Activated CD8-positive, alpha-beta T cell treated with anti-CD3 and anti-CD28 coated beads for 36 hours (primary cell): ENCODE measurements around the gene DOHH. TPM values are rescaled to one million over a fixed set of nuclear protein-coding genes. Genes with fewer than 3 reads are reported as not detected.

Experiments used
- ATAC-seq: fragments of 200-7000 bp; cut with Tn5 transposase; one replicate; pipeline ENCODE4 v1.10.0; 2021; ENCODE audit warnings: mild to moderate bottlenecking, moderate library complexity
- CTCF ChIA-PET: fragments of 350-600 bp; sonication (Branson Sonifier 250); formaldehyde crosslinking; loops from one replicate; lab custom pipeline; 2021; ENCODE audit warnings: antibody characterized with exemption; lab: Charles Lee
- POLR2A ChIA-PET: fragments of 350-600 bp; sonication (Branson Sonifier 250); formaldehyde crosslinking; loops from one replicate; lab custom pipeline; 2021; ENCODE audit warnings: antibody characterized with exemption; lab: Charles Lee
- DNase-seq: peaks from one replicate; pipeline ENCODE4 v3.0.0-alpha.2; 2020
- H3K27ac Mint-ChIP-seq: one replicate; pipeline ENCODE4 v1.8.0; 2021; ENCODE audit warnings: mild to moderate bottlenecking, mixed read lengths
- H3K27me3 Mint-ChIP-seq: one replicate; pipeline ENCODE4 v1.8.0; 2021; ENCODE audit warnings: mixed read lengths
- H3K36me3 Mint-ChIP-seq: one replicate; pipeline ENCODE4 v1.8.0; 2021; ENCODE audit warnings: low read depth, mixed read lengths
- H3K4me1 Mint-ChIP-seq: one replicate; pipeline ENCODE4 v1.8.0; 2021; ENCODE audit warnings: low read depth, mixed read lengths
- H3K4me3 Mint-ChIP-seq: one replicate; pipeline ENCODE4 v1.8.0; 2021; ENCODE audit warnings: mild to moderate bottlenecking, moderate library complexity, mixed read lengths
- H3K9me3 Mint-ChIP-seq: one replicate; pipeline ENCODE4 v1.8.0; 2021; ENCODE audit warnings: mixed read lengths
- CTCF ChIP-seq: fragments of 200-600 bp; IDR thresholded peaks from one replicate; pipeline ENCODE4 v1.8.0; 2022; ENCODE audit warnings: antibody characterized with exemption, mild to moderate bottlenecking
- intact Hi-C: fragments of 100-400 bp; cut with micrococcal nuclease; formaldehyde crosslinking; loops from one replicate; pipeline ENCODE4 v1.10.0; 2022
- total RNA-seq, 2 experiments: library from RNA; stranded (reverse); gene quantifications; one replicate each; pipeline ENCODE4 v1.2.3, GENCODE V29; 2021

DOHH gene
- total RNA-seq, 2 experiments from 2014 or later: 15.7 to 17.0 TPM

DNA sequence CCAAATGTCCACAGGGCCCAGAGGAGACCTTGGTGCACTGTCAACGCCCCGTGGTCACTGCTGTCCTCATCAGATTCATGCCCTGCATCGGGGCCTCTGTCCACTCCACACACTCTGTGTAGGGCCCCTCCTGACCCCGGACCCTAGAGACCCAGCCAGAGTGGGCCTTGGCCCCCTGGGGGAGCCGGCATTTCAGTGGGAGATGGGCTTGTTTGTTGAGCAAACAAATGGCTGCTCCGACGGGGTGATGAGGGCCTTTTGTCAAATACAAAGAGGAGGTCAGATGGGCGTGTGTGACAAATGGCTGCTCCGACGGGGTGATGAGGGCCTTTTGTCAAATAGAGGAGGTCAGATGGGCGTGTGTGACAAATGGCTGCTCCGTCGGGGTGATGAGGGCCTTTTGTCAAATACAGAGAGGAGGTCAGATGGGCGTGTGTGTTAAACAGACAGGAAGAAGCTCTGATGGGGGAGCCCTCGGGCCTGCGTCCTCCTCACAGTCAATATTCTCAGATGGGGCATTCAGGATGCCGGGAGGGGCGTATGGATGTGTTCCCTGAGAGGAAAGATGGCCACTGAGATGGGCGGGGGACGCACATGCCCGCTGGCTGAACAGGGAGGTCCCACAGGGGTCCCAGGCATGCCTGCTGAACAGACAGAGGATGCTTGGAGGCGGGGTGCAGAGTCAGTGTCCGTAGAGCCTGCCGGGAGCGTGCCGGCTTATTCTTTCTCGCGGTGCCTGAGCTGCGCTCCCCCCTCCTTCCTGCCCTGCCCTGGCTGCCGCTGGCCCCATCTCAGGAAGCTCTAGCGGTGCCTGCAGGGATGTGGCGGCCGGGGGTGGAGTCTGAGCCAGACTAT lies 56.4 kb downstream of the DOHH start:
- H3K27me3 Mint-ChIP-seq: no peaks in the 10 kb centered on the region
- H3K27ac Mint-ChIP-seq: no peak overlapping the region
- no peak overlapping the region for H3K4me3 Mint-ChIP-seq
- DNase-seq: no peak
- H3K9me3 Mint-ChIP-seq: no peaks in the 10 kb centered on the region
- no peak for ATAC-seq
- POLR2A ChIA-PET: no interaction called here
- intact Hi-C loops: no loop called here
- CTCF ChIA-PET: no interaction called here
- peaks cover 1% of the 10 kb centered on the region for H3K36me3 Mint-ChIP-seq
- H3K4me1 Mint-ChIP-seq: peaks cover 6% of the 10 kb centered on the region
- TF ChIP-seq CTCF: no peak

- Mint-ChIP-seq H3K9me3 (no peaks in the 10 kb centered on the region), H3K27ac (no peak overlapping the region), H3K36me3 (peaks cover 3% of the 10 kb centered on the region), H3K4me3 (no peak overlapping the region), H3K27me3 (no peaks in the 10 kb centered on the region), H3K4me1 (peaks cover 6% of the 10 kb centered on the region)
- POLR2A ChIA-PET: no interaction called here
- TF ChIP-seq CTCF: no peak
- no peak for DNase-seq
- no peak for ATAC-seq
- CTCF ChIA-PET: interaction anchor here (0.9 kb wide), 1 partner anchor 13 kb away, joined by 3 read pairs; no protein-coding TSS in a partner anchor
- intact Hi-C loops: no loop called here
Observed at GRCh38 chr19:3442487-3443071, 57.9 kb downstream of the DOHH start.

- ChIA-PET POLR2A (no interaction called here), CTCF (interaction anchor here (3.4 kb wide), 1 partner anchor 12 kb away, joined by 16 read pairs; no protein-coding TSS in a partner anchor)
- no peak overlapping the region for H3K27ac Mint-ChIP-seq
- intact Hi-C loops: no loop called here
- ATAC-seq (no peak), DNase-seq (no peak)
- no peak for TF ChIP-seq CTCF
- H3K4me3 Mint-ChIP-seq: no peak overlapping the region
- H3K9me3 Mint-ChIP-seq: no peaks in the 10 kb centered on the region
- H3K36me3 Mint-ChIP-seq: peaks cover 3% of the 10 kb centered on the region
- no peaks in the 10 kb centered on the region for H3K27me3 Mint-ChIP-seq
- H3K4me1 Mint-ChIP-seq: peaks cover 6% of the 10 kb centered on the region
Observed at GRCh38 chr19:3441986-3442329, 58.5 kb downstream of the DOHH start.

DNA sequence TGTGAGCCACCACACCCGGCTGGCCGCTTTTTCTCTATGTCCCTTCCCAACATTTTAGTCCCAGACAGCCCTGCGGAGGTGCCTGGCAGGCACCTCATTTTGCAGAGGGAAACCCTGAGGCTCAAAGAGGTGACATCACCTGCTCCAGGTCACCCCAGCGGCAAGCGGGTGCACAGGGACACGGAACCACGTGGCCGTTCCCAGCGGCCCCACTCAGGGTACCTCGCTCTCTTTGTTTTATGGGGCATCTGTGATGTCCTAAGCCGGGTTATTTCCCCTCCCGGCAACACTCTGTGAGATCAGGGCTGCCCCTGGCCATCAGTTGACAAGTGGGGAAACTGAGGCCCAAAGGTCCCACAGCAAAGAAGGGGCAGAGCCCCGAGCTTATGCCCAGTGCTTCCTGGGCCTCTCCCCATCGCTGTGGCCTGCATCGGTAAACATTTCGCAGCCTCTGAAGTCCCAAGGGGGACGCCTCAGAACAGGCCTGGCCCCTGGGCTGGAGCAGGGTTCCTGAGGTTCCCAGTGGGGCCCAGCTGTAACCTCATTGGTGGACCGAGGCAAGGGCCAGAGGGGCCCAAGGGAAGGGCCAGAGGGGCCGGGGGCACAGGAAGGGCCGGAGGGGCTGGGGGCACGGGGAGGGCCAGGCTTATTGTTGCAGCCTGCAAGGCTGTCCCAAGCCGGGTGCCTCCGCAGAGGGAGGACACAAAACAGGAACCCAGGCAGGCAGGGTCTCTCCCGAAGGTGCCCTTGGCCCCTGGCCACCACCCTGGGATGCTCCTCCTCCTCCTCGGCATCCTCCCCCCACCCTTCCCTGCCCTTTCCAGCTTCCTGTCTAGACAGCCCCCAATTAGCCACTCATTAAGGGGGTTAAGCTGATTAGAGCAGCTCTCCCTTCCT lies 59.1 kb downstream of the DOHH start:
- ChIA-PET POLR2A (no interaction called here), CTCF (interaction anchor here (3.4 kb wide), 1 partner anchor 11 kb away, joined by 16 read pairs; no protein-coding TSS in a partner anchor)
- Mint-ChIP-seq H3K36me3 (peaks cover 3% of the 10 kb centered on the region), H3K9me3 (no peaks in the 10 kb centered on the region), H3K4me3 (no peak overlapping the region), H3K27me3 (no peaks in the 10 kb centered on the region), H3K27ac (no peak overlapping the region), H3K4me1 (peaks cover 6% of the 10 kb centered on the region)
- no peak for TF ChIP-seq CTCF
- intact Hi-C loops: no loop called here
- no peak for DNase-seq
- no peak for ATAC-seq

Other genes starting within 250 kb of the DOHH start
- 10 to 100 TPM; 19.0 to 20.8 TPM for gene NFIC, start 134.1 kb downstream of the DOHH start, total RNA-seq
- gene SMIM24, start 20.1 kb downstream of the DOHH start, total RNA-seq: 1 to 10 TPM; 1.6 to 3.8 TPM
- gene SMIM44, start 17.2 kb downstream of the DOHH start, total RNA-seq: not detected
- 10 to 100 TPM; 39.9 to 40.9 TPM for gene FZR1, start 5.6 kb upstream of the DOHH start, total RNA-seq
- gene TEKTIP1, start 38.5 kb upstream of the DOHH start, total RNA-seq: 1 to 10 TPM; 1.6 to 2.4 TPM
- gene MFSD12, start 56.9 kb upstream of the DOHH start, total RNA-seq: 10 to 100 TPM; 62.4 to 63.5 TPM
- 10 to 100 TPM; 42.7 to 47.3 TPM for gene HMG20B, start 72.3 kb upstream of the DOHH start, total RNA-seq
- gene GIPC3, start 84.8 kb upstream of the DOHH start, total RNA-seq: under 1 TPM; 0.09 to 0.14 TPM
- gene TBXA2R, start 106.2 kb upstream of the DOHH start, total RNA-seq: 1 to 10 TPM; 2.7 to 3.0 TPM
- gene CACTIN, start 126.1 kb upstream of the DOHH start, total RNA-seq: 10 to 100 TPM; 25.9 to 28.5 TPM
- gene PIP5K1C, start 199.8 kb upstream of the DOHH start, total RNA-seq: 10 to 100 TPM; 20.4 to 22.2 TPM
- gene TJP3, start 207.7 kb upstream of the DOHH start, total RNA-seq: 1 to 10 TPM in 1 of 2 experiments, under 1 TPM in 1; 0.69 to 2.4 TPM